Sigmoid colon (tissue), 7 donors: ENCODE measurements around the gene MYO15A. TPM values are rescaled to one million over a fixed set of nuclear protein-coding genes. Genes with fewer than 3 reads are reported as not detected.

Experiments used
- DNase-seq: peaks from one replicate; pipeline ENCODE4 v3.0.0-alpha.2; 2019
- H3K27ac ChIP-seq, 4 donors: fragments of 200-600 bp; sonication (generic); one replicate each; pipeline ENCODE4 v1.5.1; 2016 to 2019; ENCODE audit warnings: mild to moderate bottlenecking in 1 of 4
- H3K27me3 ChIP-seq, 3 donors: fragments of 200-600 bp; sonication (generic); one replicate each; pipeline ENCODE4 v1.5.1; 2019; ENCODE audit warnings: mild to moderate bottlenecking in 1 of 3
- H3K36me3 ChIP-seq, 4 donors: fragments of 200-600 bp; sonication (generic); one replicate each; pipeline ENCODE4 v1.5.1; 2016 to 2019
- H3K4me1 ChIP-seq, 4 donors: fragments of 200-600 bp; sonication (generic); one replicate each; pipeline ENCODE4 v1.5.1; 2017 to 2019
- H3K4me3 ChIP-seq, 4 donors: fragments of 200-600 bp; sonication (generic); one replicate each; pipeline ENCODE4 v1.5.1; 2017 to 2019; ENCODE audit warnings: mild to moderate bottlenecking in 2 of 4, moderate library complexity in 1 of 4
- H3K9me3 ChIP-seq, 4 donors: fragments of 200-600 bp in 3 of 4; sonication (generic) in 3 of 4; one replicate each; pipeline versions ENCODE4 v1.5.1 to v1.6.1; 2013 to 2019
- EP300 ChIP-seq, 4 donors: sonication (generic); formaldehyde crosslinking; IDR thresholded peaks; one replicate each; pipeline ENCODE4 v1.6.1; 2017; ENCODE audit warnings: antibody characterized with exemption in 4 of 4
- POLR2A ChIP-seq, 2 donors: fragments of 450-650 bp; IDR thresholded peaks; one replicate each; pipeline ENCODE4 v1.6.1; 2016; ENCODE audit warnings: antibody characterized with exemption in 2 of 2, mild to moderate bottlenecking in 2 of 2, moderate library complexity in 2 of 2
- POLR2AphosphoS5 ChIP-seq, 4 donors: sonication (generic); formaldehyde crosslinking; IDR thresholded peaks; one replicate each; pipeline ENCODE4 v1.6.1; 2017; ENCODE audit warnings: antibody characterized with exemption in 4 of 4
- WGBS, 2 donors: extraction: QIAGEN DNeasy Blood & Tissue Kit; methylation state at CpG; one replicate each; pipeline ENCODE4 v1.1.7; 2013; 5-methylcytosine and 5-hydroxymethylcytosine counted together
- intact Hi-C: fragments of 100-400 bp; cut with DNase I; formaldehyde crosslinking; loops from one replicate; pipeline ENCODE4 v1.15.1; 2023
- polyA plus RNA-seq, 3 donors: library from polyadenylated mRNA; stranded (reverse); fragments of 200-250 nt; gene quantifications; one replicate each; pipeline ENCODE4 v1.2.3, GENCODE V29; 2013
- total RNA-seq, 4 donors: library from RNA; depleted of rRNA; stranded (reverse); fragments of >200 nt; gene quantifications; one replicate each; pipeline ENCODE4 v1.1.0, GENCODE V29; 2016
- TF ChIP-seq, protein P1 (sequence below), 4 experiments: fragments of 450-650 bp in 3 of 4; fragments of 200-600 bp in 1 of 4; IDR thresholded peaks; one replicate each; pipeline ENCODE4 v1.5.1; 2016 to 2019; ENCODE audit warnings: antibody characterized with exemption in 4 of 4, mild to moderate bottlenecking in 3 of 4, moderate library complexity in 2 of 4
- donor health status: healthy with polysubstance abuse.
- donor health status: Bipolar disorder and iron deficiency.
- donor health status: healthy.

The MYO15A gene
- total and polyA plus RNA-seq, 7 donors: 0.60 to 3.6 (median 0.72) TPM; not detected in 1

DNA sequence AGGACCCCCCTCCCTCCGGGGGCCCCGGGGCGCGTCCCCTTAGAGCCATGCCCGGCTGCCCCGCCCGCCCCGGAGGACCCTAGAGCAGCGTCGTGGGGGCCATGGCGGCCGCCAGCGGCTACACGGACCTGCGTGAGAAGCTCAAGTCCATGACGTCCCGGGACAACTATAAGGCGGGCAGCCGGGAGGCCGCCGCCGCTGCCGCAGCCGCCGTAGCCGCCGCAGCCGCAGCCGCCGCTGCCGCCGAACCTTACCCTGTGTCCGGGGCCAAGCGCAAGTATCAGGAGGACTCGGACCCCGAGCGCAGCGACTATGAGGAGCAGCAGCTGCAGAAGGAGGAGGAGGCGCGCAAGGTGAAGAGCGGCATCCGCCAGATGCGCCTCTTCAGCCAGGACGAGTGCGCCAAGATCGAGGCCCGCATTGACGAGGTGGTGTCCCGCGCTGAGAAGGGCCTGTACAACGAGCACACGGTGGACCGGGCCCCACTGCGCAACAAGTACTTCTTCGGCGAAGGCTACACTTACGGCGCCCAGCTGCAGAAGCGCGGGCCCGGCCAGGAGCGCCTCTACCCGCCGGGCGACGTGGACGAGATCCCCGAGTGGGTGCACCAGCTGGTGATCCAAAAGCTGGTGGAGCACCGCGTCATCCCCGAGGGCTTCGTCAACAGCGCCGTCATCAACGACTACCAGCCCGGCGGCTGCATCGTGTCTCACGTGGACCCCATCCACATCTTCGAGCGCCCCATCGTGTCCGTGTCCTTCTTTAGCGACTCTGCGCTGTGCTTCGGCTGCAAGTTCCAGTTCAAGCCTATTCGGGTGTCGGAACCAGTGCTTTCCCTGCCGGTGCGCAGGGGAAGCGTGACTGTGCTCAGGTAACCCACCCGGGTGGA lies 75.8 kb downstream of the MYO15A start:
- intact Hi-C loops: loop anchor here (5.0 to 10.0 kb wide), 4 partner anchors 32 to 500 kb away; partner anchors contain the start of genes DRG2, FLII and RAI1
- H3K27ac ChIP-seq: peak overlapping the region; percentile 97 to 99 (median 98)
- no peaks in the 10 kb centered on the region for H3K9me3 ChIP-seq
- H3K27me3 ChIP-seq: no peaks in the 10 kb centered on the region
- TF ChIP-seq POLR2A (IDR thresholded peaks at IDR 0.05) (peak in 1 of 2 donors; percentile 60), EP300 (IDR thresholded peaks at IDR 0.05) (no peak), POLR2AphosphoS5 (IDR thresholded peaks at IDR 0.05) (peak; percentile 60 to 84 (median 72))
- TF ChIP-seq, protein P1, sequence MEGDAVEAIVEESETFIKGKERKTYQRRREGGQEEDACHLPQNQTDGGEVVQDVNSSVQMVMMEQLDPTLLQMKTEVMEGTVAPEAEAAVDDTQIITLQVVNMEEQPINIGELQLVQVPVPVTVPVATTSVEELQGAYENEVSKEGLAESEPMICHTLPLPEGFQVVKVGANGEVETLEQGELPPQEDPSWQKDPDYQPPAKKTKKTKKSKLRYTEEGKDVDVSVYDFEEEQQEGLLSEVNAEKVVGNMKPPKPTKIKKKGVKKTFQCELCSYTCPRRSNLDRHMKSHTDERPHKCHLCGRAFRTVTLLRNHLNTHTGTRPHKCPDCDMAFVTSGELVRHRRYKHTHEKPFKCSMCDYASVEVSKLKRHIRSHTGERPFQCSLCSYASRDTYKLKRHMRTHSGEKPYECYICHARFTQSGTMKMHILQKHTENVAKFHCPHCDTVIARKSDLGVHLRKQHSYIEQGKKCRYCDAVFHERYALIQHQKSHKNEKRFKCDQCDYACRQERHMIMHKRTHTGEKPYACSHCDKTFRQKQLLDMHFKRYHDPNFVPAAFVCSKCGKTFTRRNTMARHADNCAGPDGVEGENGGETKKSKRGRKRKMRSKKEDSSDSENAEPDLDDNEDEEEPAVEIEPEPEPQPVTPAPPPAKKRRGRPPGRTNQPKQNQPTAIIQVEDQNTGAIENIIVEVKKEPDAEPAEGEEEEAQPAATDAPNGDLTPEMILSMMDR (IDR thresholded peaks at IDR 0.05): no peak
- WGBS, 2 donors: 0% methylated on average over 92 of the region's 92 CpGs
- H3K4me3 ChIP-seq: peak overlapping the region; percentile 87 to 94 (median 92)
- H3K36me3 ChIP-seq: peaks cover 0 to 3% (median 0%) of the 10 kb centered on the region in 4 donors
- DNase-seq: peak; percentile 88
- H3K4me1 ChIP-seq: peaks cover 0 to 63% (median 59%) of the 10 kb centered on the region in 4 donors

DNA sequence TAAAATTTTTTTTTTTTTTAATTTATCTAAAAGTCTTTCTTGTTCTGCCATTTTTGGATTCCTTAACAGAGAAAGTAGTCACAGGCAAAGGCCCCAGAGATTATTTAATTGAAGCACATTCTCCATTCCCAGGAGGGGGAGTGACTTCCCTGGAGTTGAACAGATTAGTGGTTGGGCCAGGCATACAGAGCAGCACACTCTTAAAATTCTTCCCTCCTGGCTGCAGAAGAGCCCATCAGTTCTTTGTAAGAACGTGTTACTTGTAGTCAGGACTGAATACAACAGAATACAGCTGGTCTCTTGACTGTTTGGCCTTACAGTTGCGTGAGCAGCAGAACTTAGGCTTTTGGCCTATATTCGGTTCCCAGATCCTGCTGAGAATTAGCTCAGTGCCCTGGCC lies 76.8 kb downstream of the MYO15A start:
- Histone ChIP-seq H3K4me1 (peaks cover 0 to 73% (median 69%) of the 10 kb centered on the region in 4 donors), H3K4me3 (peak overlapping the region; percentile 87 to 94 (median 92)), H3K36me3 (peaks cover 0 to 5% (median 0%) of the 10 kb centered on the region in 4 donors), H3K27me3 (no peaks in the 10 kb centered on the region), H3K9me3 (no peaks in the 10 kb centered on the region), H3K27ac (peak overlapping the region; percentile 97 to 99 (median 98))
- intact Hi-C loops: loop anchor here (5.0 to 10.0 kb wide), 2 partner anchors 33 to 501 kb away; partner anchors contain the start of gene RAI1
- TF ChIP-seq POLR2AphosphoS5 (IDR thresholded peaks at IDR 0.05): peak in 2 of 4 donors; percentile 8 to 10
- TF ChIP-seq, protein P1 (IDR thresholded peaks at IDR 0.05): no peak
- WGBS, 2 donors: 23 to 36% methylated on average over 3 of the region's 3 CpGs
- DNase-seq: no peak

DNA sequence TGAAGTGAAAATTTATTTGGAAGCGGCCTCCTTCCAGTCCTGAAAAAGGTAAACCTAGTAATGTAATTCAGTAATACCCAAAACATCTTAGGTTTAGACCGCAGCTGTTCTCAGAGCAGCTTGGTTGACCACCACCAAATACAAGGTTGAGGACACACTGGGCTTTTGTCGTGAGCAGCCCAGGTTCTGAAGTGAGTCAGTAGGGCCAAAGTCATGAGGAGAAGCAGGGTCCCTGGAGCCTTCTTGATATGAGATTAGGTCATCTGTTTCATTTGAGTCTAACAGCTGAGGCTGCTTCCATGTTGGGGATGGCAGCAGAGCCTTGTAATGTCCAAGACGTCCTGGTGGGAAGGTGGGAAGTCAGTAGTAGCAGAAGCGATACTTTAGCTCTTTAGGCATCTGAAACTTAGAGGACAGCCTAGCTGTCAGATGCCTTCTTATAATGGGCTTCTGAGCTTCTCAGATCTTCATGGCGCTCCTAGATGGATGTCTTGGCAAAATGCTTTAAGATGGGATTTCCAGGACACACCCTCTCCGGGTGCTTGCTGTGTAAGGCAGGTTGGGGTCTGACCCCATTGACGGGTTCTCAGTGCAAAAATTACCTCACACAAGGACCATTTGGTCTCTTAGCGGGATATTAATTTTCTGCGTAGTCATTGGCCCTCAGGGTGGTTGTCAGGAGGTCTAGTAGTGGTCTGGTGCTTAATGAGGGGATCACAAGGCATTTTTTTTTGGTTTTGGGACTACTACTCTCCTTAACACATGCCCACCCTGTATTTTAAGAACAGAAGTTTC lies 77.5 kb downstream of the MYO15A start:
- intact Hi-C loops: loop anchor here (2.0 to 10.0 kb wide), 3 partner anchors 34 to 501 kb away; partner anchors contain the start of gene RAI1
- H3K36me3 ChIP-seq: peaks cover 0 to 5% (median 0%) of the 10 kb centered on the region in 4 donors
- no peak for DNase-seq
- H3K4me3 ChIP-seq: peak overlapping the region; percentile 87 to 94 (median 92)
- no peaks in the 10 kb centered on the region for H3K9me3 ChIP-seq
- H3K27me3 ChIP-seq: no peaks in the 10 kb centered on the region
- H3K4me1 ChIP-seq: peaks cover 0 to 79% (median 75%) of the 10 kb centered on the region in 4 donors
- no peak for TF ChIP-seq POLR2A (IDR thresholded peaks at IDR 0.05)
- peak overlapping the region; percentile 97 to 99 (median 98) for H3K27ac ChIP-seq
- WGBS, 2 donors: 65 to 69% methylated on average over 10 of the region's 10 CpGs

DNA sequence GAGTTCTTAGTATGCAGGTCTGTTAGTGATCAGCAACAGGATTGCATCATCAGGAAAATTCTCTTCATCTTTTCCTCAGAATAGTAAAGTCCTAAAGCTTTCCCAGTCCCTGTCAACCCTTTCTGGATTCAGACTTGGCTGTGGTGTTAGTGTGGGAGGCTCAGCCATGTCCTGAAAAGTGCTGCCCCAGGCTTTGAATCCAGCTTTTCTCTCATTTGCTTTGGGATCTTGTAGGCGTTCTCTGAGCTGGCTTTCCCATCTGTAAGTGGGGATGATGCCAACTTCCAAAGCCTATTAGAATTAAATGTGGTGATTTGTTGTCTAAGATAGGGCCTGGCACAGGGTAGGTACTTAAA lies 78.0 kb downstream of the MYO15A start:
- peaks cover 0 to 5% (median 0%) of the 10 kb centered on the region in 4 donors for H3K36me3 ChIP-seq
- no peaks in the 10 kb centered on the region for H3K9me3 ChIP-seq
- TF ChIP-seq POLR2A (IDR thresholded peaks at IDR 0.05) (no peak), POLR2AphosphoS5 (IDR thresholded peaks at IDR 0.05) (no peak), EP300 (IDR thresholded peaks at IDR 0.05) (no peak)
- TF ChIP-seq, protein P1 (IDR thresholded peaks at IDR 0.05): no peak
- H3K4me1 ChIP-seq: peaks cover 0 to 82% (median 77%) of the 10 kb centered on the region in 4 donors
- DNase-seq: no peak
- no peaks in the 10 kb centered on the region for H3K27me3 ChIP-seq
- intact Hi-C loops: loop anchor here (2.0 to 10.0 kb wide), 3 partner anchors 34 to 502 kb away; partner anchors contain the start of gene RAI1
- H3K27ac ChIP-seq: peak overlapping the region; percentile 97 to 99 (median 98)
- WGBS, 2 donors: 52 to 58% methylated on average over 1 of the region's 1 CpG
- peak overlapping the region; percentile 87 to 94 (median 92) for H3K4me3 ChIP-seq
